ENCODE data around the gene ZNF778.

DNA sequence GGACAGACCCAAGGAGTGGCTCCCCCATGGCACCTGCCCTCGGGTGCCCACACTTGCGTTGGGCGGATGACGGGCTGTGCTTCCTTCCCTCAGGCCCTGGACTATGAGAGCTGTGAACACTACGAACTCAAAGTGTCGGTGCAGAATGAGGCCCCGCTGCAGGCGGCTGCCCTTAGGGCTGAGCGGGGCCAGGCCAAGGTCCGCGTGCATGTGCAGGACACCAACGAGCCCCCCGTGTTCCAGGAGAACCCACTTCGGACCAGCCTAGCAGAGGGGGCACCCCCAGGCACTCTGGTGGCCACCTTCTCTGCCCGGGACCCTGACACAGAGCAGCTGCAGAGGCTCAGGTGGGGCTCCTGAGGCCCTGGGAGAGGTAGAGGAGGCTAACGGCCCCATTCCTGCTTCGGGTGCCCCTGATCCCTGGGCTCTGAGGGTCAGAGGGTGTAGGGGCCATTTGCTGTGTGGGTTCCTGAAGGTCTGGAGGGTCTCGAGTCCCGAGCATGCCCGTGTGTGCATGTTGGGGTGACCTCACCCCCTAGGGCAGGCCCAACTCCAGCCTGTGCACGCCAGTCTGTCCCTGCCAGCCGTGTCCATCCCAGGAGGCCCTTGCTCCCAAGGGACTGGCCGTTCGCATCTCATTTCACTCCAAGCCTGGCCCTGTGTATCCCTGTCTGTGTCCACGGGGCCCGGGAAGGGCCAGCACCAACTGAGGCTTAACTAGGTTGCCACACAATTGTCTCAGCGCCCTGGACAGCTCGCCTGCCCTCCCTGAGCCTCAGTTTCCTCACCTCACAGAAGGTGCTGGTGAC, 27.1 kb upstream of the ZNF778 start:
- TF ChIP-seq JUND (IDR thresholded peaks at IDR 0.05; ENCODE audit: low read length), result no peak
- TF ChIP-seq, protein P1, sequence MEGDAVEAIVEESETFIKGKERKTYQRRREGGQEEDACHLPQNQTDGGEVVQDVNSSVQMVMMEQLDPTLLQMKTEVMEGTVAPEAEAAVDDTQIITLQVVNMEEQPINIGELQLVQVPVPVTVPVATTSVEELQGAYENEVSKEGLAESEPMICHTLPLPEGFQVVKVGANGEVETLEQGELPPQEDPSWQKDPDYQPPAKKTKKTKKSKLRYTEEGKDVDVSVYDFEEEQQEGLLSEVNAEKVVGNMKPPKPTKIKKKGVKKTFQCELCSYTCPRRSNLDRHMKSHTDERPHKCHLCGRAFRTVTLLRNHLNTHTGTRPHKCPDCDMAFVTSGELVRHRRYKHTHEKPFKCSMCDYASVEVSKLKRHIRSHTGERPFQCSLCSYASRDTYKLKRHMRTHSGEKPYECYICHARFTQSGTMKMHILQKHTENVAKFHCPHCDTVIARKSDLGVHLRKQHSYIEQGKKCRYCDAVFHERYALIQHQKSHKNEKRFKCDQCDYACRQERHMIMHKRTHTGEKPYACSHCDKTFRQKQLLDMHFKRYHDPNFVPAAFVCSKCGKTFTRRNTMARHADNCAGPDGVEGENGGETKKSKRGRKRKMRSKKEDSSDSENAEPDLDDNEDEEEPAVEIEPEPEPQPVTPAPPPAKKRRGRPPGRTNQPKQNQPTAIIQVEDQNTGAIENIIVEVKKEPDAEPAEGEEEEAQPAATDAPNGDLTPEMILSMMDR (IDR thresholded peaks at IDR 0.05; ENCODE audit: control extremely low read depth in 1 of 3, insufficient read depth in 1 of 3, low read depth in 1 of 3, low read length in 3 of 3), result no peak
- TF ChIP-seq BRCA1 (IDR thresholded peaks at IDR 0.05; ENCODE audit: low read depth, low read length), result no peak
- TF ChIP-seq, protein P2, sequence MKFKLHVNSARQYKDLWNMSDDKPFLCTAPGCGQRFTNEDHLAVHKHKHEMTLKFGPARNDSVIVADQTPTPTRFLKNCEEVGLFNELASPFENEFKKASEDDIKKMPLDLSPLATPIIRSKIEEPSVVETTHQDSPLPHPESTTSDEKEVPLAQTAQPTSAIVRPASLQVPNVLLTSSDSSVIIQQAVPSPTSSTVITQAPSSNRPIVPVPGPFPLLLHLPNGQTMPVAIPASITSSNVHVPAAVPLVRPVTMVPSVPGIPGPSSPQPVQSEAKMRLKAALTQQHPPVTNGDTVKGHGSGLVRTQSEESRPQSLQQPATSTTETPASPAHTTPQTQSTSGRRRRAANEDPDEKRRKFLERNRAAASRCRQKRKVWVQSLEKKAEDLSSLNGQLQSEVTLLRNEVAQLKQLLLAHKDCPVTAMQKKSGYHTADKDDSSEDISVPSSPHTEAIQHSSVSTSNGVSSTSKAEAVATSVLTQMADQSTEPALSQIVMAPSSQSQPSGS (IDR thresholded peaks at IDR 0.05; ENCODE audit: low read length), result no peak
- TF ChIP-seq CREB1 (IDR thresholded peaks at IDR 0.05), result no peak
- TF ChIP-seq, protein P3, sequence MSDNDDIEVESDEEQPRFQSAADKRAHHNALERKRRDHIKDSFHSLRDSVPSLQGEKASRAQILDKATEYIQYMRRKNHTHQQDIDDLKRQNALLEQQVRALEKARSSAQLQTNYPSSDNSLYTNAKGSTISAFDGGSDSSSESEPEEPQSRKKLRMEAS (IDR thresholded peaks at IDR 0.05), result no peak
- TF ChIP-seq GABPA (IDR thresholded peaks at IDR 0.05; ENCODE audit: borderline replicate concordance, insufficient read depth, low read length), result no peak
- no peak for TF ChIP-seq POLR2A (IDR thresholded peaks at IDR 0.05; ENCODE audit: control extremely low read depth in 1 of 2, low read depth in 2 of 2, low read length in 2 of 2)
- TF ChIP-seq CHD2 (IDR thresholded peaks at IDR 0.05; ENCODE audit: low read length), result no peak
- TF ChIP-seq SAP30 (IDR thresholded peaks at IDR 0.05; ENCODE audit: insufficient read depth, insufficient replicate concordance, low read length), result no peak
- no peak for TF ChIP-seq CBX5 (IDR thresholded peaks at IDR 0.05; ENCODE audit: low read depth, low read length)
